ENCODE data around the gene LYPLAL1. TPM values are rescaled to one million over a fixed set of nuclear protein-coding genes. Genes with fewer than 3 reads are reported as not detected.

LYPLAL1 gene
- polyA plus RNA-seq, 1 of the 3 experiments (the other 2 are of a cell fraction), result 11.2 TPM

DNA sequence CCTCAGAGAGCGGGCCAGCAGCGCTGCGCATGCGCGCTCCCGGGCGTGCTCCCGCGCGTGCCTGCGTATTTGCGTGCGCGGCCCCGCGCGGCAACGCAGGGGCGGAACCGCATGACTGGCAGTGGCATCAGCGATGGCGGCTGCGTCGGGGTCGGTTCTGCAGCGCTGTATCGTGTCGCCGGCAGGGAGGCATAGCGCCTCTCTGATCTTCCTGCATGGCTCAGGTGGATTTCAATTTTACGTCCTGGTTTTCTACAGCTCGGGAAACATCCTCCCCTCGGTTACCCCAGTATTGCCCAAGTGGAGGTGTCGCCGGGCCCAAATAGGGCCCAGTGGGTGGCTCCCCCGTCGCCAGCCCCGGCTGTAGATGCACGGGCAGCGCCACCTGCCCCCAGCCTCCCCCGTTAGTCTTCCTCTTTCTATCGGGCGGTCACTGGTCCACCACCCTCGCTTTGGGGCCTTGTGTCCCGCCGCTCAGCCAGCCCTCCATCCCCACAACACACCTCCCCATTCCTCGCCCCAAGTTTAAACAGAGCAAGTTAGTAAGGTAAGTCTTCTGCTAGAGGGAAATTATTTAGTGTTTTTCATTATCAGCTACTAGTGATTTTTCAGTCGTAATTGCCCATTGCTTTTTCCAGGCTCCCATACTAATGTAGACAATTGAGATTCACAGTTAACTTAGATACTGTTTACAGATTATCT is at the start of gene LYPLAL1 (continued):
- no peak for TF ChIP-seq TEAD4 (IDR thresholded peaks at IDR 0.05; ENCODE audit: borderline replicate concordance, insufficient read depth)
- no peak for TF ChIP-seq FOXJ3 (CRISPR knock-in tag; IDR thresholded peaks at IDR 0.05)
- TF ChIP-seq YY1 (IDR thresholded peaks at IDR 0.05; ENCODE audit: low read depth), result peak; percentile 90
- TF ChIP-seq, protein P1, sequence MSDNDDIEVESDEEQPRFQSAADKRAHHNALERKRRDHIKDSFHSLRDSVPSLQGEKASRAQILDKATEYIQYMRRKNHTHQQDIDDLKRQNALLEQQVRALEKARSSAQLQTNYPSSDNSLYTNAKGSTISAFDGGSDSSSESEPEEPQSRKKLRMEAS (IDR thresholded peaks at IDR 0.05; ENCODE audit: low read depth), result peak; percentile 87
- TF ChIP-seq CHD2 (IDR thresholded peaks at IDR 0.05; ENCODE audit: low read length, partially characterized antibody), result peak; percentile 23
- TF ChIP-seq GATA2 (CRISPR knock-in tag; IDR thresholded peaks at IDR 0.05), result no peak
- TF ChIP-seq FOXM1 (IDR thresholded peaks at IDR 0.05; ENCODE audit: low read depth), result 0 out of 2 replicates have a peak, but pooled peaks have one; percentile 30
- TF ChIP-seq TCF12 (IDR thresholded peaks at IDR 0.05), result no peak
- no peak for TF ChIP-seq FOSL2 (IDR thresholded peaks at IDR 0.05; ENCODE audit: borderline replicate concordance, low read depth)
- TF ChIP-seq SIN3A (IDR thresholded peaks at IDR 0.05; ENCODE audit: borderline replicate concordance, low read depth, low read length), result peak; percentile 78; the same call in 1 of the 2 replicates
- no peak; the same call in 1 of the 2 replicates for TF ChIP-seq GABPA (IDR thresholded peaks at IDR 0.05; ENCODE audit: low read depth)
- no peak for TF ChIP-seq RCOR1 (IDR thresholded peaks at IDR 0.05; ENCODE audit: low read length)

DNA sequence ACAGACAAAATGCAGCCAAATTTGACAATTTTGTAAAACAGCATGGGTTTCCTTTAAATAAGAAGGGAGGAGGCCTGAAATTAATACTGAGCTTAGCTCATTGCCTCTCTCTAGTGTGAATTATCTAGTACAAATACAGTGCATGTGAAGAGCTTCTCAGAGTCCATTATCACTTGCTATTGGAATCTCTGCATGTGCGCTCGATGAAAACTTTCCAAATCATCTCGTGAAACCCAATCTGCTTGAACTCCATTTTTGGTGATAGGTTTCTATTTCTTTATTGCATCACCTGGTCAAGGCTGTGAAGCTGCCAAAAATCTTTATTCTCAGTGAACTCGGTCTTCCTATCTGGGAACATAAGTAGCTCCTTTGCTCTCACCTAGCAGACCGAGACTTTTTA is 49.5 kb upstream of the LYPLAL1 start:
- Histone ChIP-seq H3K4me2 (no peak overlapping the region), H3K9ac (no peak overlapping the region), H3K36me3 (replicated peaks in 1 of 2; ENCODE audit: control insufficient read depth in 1 of 2, insufficient read depth in 2 of 2, low read length in 1 of 2) (no peaks in the 10 kb centered on the region), H3K9me2 (no peaks in the 10 kb centered on the region), H3K79me2 (ENCODE audit: insufficient read depth) (no peaks in the 10 kb centered on the region), H3F3A (replicated peaks; ENCODE audit: insufficient read depth) (peaks cover 5% of the 10 kb centered on the region), H3K4me3 (ENCODE audit: low read depth in 2 of 2, low read length in 1 of 2) (no peak overlapping the region), H4K20me1 (ENCODE audit: insufficient read depth) (no peaks in the 10 kb centered on the region), H3K9me3 (no peaks in the 10 kb centered on the region), H3K27me3 (ENCODE audit: insufficient read depth) (no peaks in the 10 kb centered on the region), H3K27ac (ENCODE audit: low read depth in 2 of 2, low read length in 1 of 2) (no peak overlapping the region), H3K4me1 (ENCODE audit: control insufficient read depth in 1 of 2, insufficient read depth in 2 of 2, low read depth in 1 of 2, low read length in 1 of 2) (peaks cover 5 to 21% of the 10 kb centered on the region in 2 experiments; a peak in 3 of 4 replicates), H2AFZ (ENCODE audit: low read depth) (no peak overlapping the region)
- POLR2A ChIA-PET, result no interaction called here
- DNase-seq, result no peak
- TF ChIP-seq TAF1 (IDR thresholded peaks at IDR 0.05; ENCODE audit: borderline replicate concordance, low read depth, low read length), result no peak
- TF ChIP-seq, protein P2, sequence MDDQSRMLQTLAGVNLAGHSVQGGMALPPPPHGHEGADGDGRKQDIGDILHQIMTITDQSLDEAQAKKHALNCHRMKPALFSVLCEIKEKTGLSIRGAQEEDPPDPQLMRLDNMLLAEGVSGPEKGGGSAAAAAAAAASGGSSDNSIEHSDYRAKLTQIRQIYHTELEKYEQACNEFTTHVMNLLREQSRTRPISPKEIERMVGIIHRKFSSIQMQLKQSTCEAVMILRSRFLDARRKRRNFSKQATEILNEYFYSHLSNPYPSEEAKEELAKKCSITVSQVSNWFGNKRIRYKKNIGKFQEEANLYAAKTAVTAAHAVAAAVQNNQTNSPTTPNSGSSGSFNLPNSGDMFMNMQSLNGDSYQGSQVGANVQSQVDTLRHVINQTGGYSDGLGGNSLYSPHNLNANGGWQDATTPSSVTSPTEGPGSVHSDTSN (IDR thresholded peaks at IDR 0.05), result no peak
- no peak for TF ChIP-seq MXI1 (IDR thresholded peaks at IDR 0.05; ENCODE audit: low read depth, low read length)
- TF ChIP-seq ELF1 (IDR thresholded peaks at IDR 0.05), result no peak
- no peak for TF ChIP-seq FOSL2 (IDR thresholded peaks at IDR 0.05; ENCODE audit: borderline replicate concordance, low read depth)
- TF ChIP-seq TEAD4 (IDR thresholded peaks at IDR 0.05; ENCODE audit: borderline replicate concordance, insufficient read depth), result no peak
- no peak for TF ChIP-seq NRF1 (IDR thresholded peaks at IDR 0.05; ENCODE audit: low read depth, low read length)
- TF ChIP-seq, protein P3, sequence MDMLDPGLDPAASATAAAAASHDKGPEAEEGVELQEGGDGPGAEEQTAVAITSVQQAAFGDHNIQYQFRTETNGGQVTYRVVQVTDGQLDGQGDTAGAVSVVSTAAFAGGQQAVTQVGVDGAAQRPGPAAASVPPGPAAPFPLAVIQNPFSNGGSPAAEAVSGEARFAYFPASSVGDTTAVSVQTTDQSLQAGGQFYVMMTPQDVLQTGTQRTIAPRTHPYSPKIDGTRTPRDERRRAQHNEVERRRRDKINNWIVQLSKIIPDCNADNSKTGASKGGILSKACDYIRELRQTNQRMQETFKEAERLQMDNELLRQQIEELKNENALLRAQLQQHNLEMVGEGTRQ (IDR thresholded peaks at IDR 0.05; ENCODE audit: borderline replicate concordance, low read depth, low read length), result no peak
- no peak for TF ChIP-seq FOXM1 (IDR thresholded peaks at IDR 0.05; ENCODE audit: low read depth)
- TF ChIP-seq RAD21 (IDR thresholded peaks at IDR 0.05; ENCODE audit: low read length), result no peak
- no peak for TF ChIP-seq GABPA (IDR thresholded peaks at IDR 0.05; ENCODE audit: low read depth)
- TF ChIP-seq SMC3 (IDR thresholded peaks at IDR 0.05; ENCODE audit: low read depth, low read length), result no peak
- no peak for TF ChIP-seq MEF2A (IDR thresholded peaks at IDR 0.05; ENCODE audit: borderline replicate concordance, low read depth)
- TF ChIP-seq, protein P4, sequence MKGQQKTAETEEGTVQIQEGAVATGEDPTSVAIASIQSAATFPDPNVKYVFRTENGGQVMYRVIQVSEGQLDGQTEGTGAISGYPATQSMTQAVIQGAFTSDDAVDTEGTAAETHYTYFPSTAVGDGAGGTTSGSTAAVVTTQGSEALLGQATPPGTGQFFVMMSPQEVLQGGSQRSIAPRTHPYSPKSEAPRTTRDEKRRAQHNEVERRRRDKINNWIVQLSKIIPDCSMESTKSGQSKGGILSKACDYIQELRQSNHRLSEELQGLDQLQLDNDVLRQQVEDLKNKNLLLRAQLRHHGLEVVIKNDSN (IDR thresholded peaks at IDR 0.05; ENCODE audit: borderline replicate concordance, low read depth), result no peak
- TF ChIP-seq, protein P5, sequence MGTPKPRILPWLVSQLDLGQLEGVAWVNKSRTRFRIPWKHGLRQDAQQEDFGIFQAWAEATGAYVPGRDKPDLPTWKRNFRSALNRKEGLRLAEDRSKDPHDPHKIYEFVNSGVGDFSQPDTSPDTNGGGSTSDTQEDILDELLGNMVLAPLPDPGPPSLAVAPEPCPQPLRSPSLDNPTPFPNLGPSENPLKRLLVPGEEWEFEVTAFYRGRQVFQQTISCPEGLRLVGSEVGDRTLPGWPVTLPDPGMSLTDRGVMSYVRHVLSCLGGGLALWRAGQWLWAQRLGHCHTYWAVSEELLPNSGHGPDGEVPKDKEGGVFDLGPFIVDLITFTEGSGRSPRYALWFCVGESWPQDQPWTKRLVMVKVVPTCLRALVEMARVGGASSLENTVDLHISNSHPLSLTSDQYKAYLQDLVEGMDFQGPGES (IDR thresholded peaks at IDR 0.05; ENCODE audit: low read depth, low read length), result no peak
- no peak for TF ChIP-seq NFIC (IDR thresholded peaks at IDR 0.05; ENCODE audit: borderline replicate concordance)
- TF ChIP-seq EP300 (IDR thresholded peaks at IDR 0.05; ENCODE audit: borderline replicate concordance in 1 of 2, low read depth in 1 of 2, low read length in 1 of 2), result no peak
- no peak for TF ChIP-seq POLR2AphosphoS5 (IDR thresholded peaks at IDR 0.05; ENCODE audit: low read depth, low read length)
- no peak for TF ChIP-seq GATA2 (CRISPR knock-in tag; IDR thresholded peaks at IDR 0.05)
- no peak for TF ChIP-seq CHD2 (IDR thresholded peaks at IDR 0.05; ENCODE audit: low read length, partially characterized antibody)
- WGBS (ENCODE audit: low lambda C conversion rate), result 93% methylated on average over 5 of the region's 5 CpGs
- CTCF ChIA-PET, result interaction anchor here (0.9 to 1.2 kb wide), 3 partner anchors 15 to 27 kb away, joined by 3 read pairs; no protein-coding TSS in a partner anchor
